Loucy (cell line): ENCODE data around the gene TTC24.

Source experiments
- H2AFZ ChIP-seq: fragments of 200-600 bp; sonication (generic); 2 replicates; pipeline ENCODE4 v1.6.0; 2016; ENCODE audit warnings: antibody characterized with exemption, mild to moderate bottlenecking, low read length, moderate library complexity
- H3F3A ChIP-seq: fragments of 200-600 bp; 2 replicates; pipeline ENCODE4 v1.6.0; 2016; ENCODE audit warnings: antibody characterized with exemption, low read depth, mild to moderate bottlenecking
- H3K27me3 ChIP-seq: fragments of 200-600 bp; sonication (generic); 2 replicates; pipeline ENCODE4 v1.6.1; 2014; ENCODE audit warnings: low read length, mild to moderate bottlenecking; ENCODE audit not compliant: insufficient read depth, poor library complexity, severe bottlenecking
- H3K36me3 ChIP-seq: fragments of 200-600 bp; sonication (generic); 2 replicates; pipeline ENCODE4 v1.6.1; 2016; ENCODE audit warnings: low read length; ENCODE audit not compliant: insufficient read depth
- H3K4me1 ChIP-seq: fragments of 200-600 bp; sonication (generic); 2 replicates; pipeline ENCODE4 v1.5.1; 2014; ENCODE audit warnings: low read length, mild to moderate bottlenecking; ENCODE audit not compliant: insufficient read depth, poor library complexity, severe bottlenecking
- H3K4me2 ChIP-seq: fragments of 200-600 bp; sonication (generic); 2 replicates; pipeline ENCODE4 v1.6.0; 2014; ENCODE audit warnings: antibody characterized with exemption, low read length, low read depth, mild to moderate bottlenecking; ENCODE audit not compliant: poor library complexity, severe bottlenecking
- H3K4me3 ChIP-seq: fragments of 200-600 bp; sonication (generic); 2 replicates; pipeline ENCODE4 v1.5.1; 2014; ENCODE audit warnings: low read length, mild to moderate bottlenecking, mixed read lengths; ENCODE audit not compliant: poor library complexity, severe bottlenecking
- H3K79me2 ChIP-seq: fragments of 200-600 bp; sonication (generic); 2 replicates; pipeline ENCODE4 v1.6.1; 2014; ENCODE audit warnings: low read length; ENCODE audit not compliant: insufficient read depth
- H3K9ac ChIP-seq: fragments of 200-600 bp; sonication (generic); 2 replicates; pipeline ENCODE4 v1.6.0; 2014; ENCODE audit warnings: mild to moderate bottlenecking, low read depth, low read length, moderate library complexity; ENCODE audit not compliant: poor library complexity, severe bottlenecking
- H3K9me2 ChIP-seq: fragments of 200-600 bp; sonication (generic); replicated peaks from 2 replicates; pipeline ENCODE4 v1.6.1; 2016; ENCODE audit warnings: low read depth, low read length, mixed read lengths
- H3K9me3 ChIP-seq: fragments of 200-600 bp; sonication (generic); 2 replicates; pipeline ENCODE4 v1.6.1; 2014; ENCODE audit warnings: mild to moderate bottlenecking, antibody characterized with exemption, low read length, low read depth; ENCODE audit not compliant: insufficient read depth
- H4K20me1 ChIP-seq: fragments of 200-600 bp; sonication (generic); 2 replicates; pipeline ENCODE4 v1.6.0; 2014; ENCODE audit warnings: antibody characterized with exemption, low read length, mild to moderate bottlenecking; ENCODE audit not compliant: insufficient read depth, poor library complexity, severe bottlenecking
- EZH2phosphoT487 ChIP-seq: fragments of 200-600 bp; IDR thresholded peaks from 2 replicates; pipeline ENCODE4 v1.6.1; 2018; ENCODE audit warnings: antibody characterized with exemption, mild to moderate bottlenecking, moderate library complexity, borderline replicate concordance
- TF ChIP-seq, protein P1 (sequence below): fragments of 200-600 bp; sonication (generic); conservative IDR thresholded peaks from 2 replicates; pipeline ENCODE4 v1.5.1; 2014; ENCODE audit warnings: mild to moderate bottlenecking, antibody characterized with exemption, low read length

TTC24 gene

GRCh38 chr1:156623946-156624813 is 44.7 kb downstream of the TTC24 start:
- Histone ChIP-seq H3K9me2 (no peaks in the 10 kb centered on the region), H3K4me3 (no peak overlapping the region), H2AFZ (no peak overlapping the region), H3K4me2 (no peak overlapping the region), H3F3A (no peaks in the 10 kb centered on the region), H3K9ac (no peak overlapping the region), H3K27me3 (no peaks in the 10 kb centered on the region), H3K4me1 (peaks cover under 1% of the 10 kb centered on the region), H4K20me1 (no peaks in the 10 kb centered on the region), H3K36me3 (no peaks in the 10 kb centered on the region), H3K9me3 (no peaks in the 10 kb centered on the region), H3K79me2 (no peaks in the 10 kb centered on the region)
- no peak for TF ChIP-seq EZH2phosphoT487
- TF ChIP-seq, protein P1, sequence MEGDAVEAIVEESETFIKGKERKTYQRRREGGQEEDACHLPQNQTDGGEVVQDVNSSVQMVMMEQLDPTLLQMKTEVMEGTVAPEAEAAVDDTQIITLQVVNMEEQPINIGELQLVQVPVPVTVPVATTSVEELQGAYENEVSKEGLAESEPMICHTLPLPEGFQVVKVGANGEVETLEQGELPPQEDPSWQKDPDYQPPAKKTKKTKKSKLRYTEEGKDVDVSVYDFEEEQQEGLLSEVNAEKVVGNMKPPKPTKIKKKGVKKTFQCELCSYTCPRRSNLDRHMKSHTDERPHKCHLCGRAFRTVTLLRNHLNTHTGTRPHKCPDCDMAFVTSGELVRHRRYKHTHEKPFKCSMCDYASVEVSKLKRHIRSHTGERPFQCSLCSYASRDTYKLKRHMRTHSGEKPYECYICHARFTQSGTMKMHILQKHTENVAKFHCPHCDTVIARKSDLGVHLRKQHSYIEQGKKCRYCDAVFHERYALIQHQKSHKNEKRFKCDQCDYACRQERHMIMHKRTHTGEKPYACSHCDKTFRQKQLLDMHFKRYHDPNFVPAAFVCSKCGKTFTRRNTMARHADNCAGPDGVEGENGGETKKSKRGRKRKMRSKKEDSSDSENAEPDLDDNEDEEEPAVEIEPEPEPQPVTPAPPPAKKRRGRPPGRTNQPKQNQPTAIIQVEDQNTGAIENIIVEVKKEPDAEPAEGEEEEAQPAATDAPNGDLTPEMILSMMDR, result no peak

- H2AFZ ChIP-seq, result no peak overlapping the region
- no peaks in the 10 kb centered on the region for H3F3A ChIP-seq
- no peak overlapping the region for H3K9ac ChIP-seq
- no peaks in the 10 kb centered on the region for H3K79me2 ChIP-seq
- no peaks in the 10 kb centered on the region for H3K9me2 ChIP-seq
- no peaks in the 10 kb centered on the region for H4K20me1 ChIP-seq
- TF ChIP-seq EZH2phosphoT487, result no peak
- TF ChIP-seq, protein P1, result no peak
- H3K4me3 ChIP-seq, result no peak overlapping the region
- no peaks in the 10 kb centered on the region for H3K4me1 ChIP-seq
- no peaks in the 10 kb centered on the region for H3K36me3 ChIP-seq
- H3K4me2 ChIP-seq, result no peak overlapping the region
- no peaks in the 10 kb centered on the region for H3K27me3 ChIP-seq
- H3K9me3 ChIP-seq, result no peaks in the 10 kb centered on the region
These were observed 45.4 kb downstream of the TTC24 start for GRCh38 chr1:156624814-156625435.

DNA sequence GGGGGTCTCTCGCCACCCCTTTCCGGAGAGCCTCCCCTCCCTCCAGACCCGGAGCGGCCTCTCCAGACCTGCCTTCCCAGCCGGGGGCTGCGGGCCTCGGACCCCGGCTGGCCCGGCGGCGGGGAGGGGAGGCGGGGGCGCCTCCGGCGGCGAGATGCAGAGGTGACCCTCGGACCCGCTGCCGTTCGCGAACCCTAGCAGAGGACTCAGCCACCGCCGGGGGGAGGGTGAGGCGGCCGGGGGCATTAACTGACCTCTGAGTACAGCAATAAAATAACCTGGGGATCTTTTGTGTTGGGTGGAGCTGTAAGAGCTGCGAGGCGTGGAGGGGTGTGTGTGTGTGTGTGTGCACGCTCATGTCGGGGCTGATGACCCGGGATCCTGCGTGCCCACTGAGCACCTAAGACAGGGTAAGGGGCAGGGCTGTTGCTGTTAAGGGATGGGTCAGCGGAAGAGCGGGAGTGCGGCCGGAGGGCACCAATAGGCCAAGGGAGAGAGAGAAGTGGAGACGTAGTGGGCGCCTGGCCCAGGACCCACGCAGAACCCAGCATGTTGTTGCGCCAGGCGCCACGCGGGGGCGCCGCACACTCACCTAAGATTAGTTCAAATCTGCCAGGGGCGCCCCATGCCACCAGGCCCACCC is 46.0 kb downstream of the TTC24 start:
- Histone ChIP-seq H3K36me3 (no peaks in the 10 kb centered on the region), H3K4me2 (no peak overlapping the region), H4K20me1 (no peaks in the 10 kb centered on the region), H3K9me3 (no peaks in the 10 kb centered on the region), H3K27me3 (no peaks in the 10 kb centered on the region), H3K9ac (no peak overlapping the region), H3K9me2 (no peaks in the 10 kb centered on the region), H3K4me1 (no peaks in the 10 kb centered on the region), H2AFZ (no peak overlapping the region), H3K4me3 (no peak overlapping the region), H3F3A (no peaks in the 10 kb centered on the region), H3K79me2 (no peaks in the 10 kb centered on the region)
- TF ChIP-seq, protein P1, result peak; percentile 85
- TF ChIP-seq EZH2phosphoT487, result no peak
